Thyroid gland (tissue), 4 donors: ENCODE measurements around the gene CMC4. TPM values are rescaled to one million over a fixed set of nuclear protein-coding genes. Genes with fewer than 3 reads are reported as not detected.

Experiments
- DNase-seq, 2 donors: peaks; one replicate each; pipeline ENCODE4 v3.0.0-alpha.2; 2019
- H3K27ac ChIP-seq, 3 donors: fragments of 200-600 bp; sonication (generic); 1 replicate in 2 of 3; 2 replicates in 1 of 3; pipeline ENCODE4 v1.5.1; 2016 to 2019; ENCODE audit warnings: mild to moderate bottlenecking in 1 of 3, moderate library complexity in 1 of 3
- H3K27me3 ChIP-seq: fragments of 200-600 bp; sonication (generic); one replicate; pipeline ENCODE4 v1.5.1; 2019
- H3K36me3 ChIP-seq, 2 donors: fragments of 200-600 bp; sonication (generic); one replicate each; pipeline ENCODE4 v1.5.1; 2016 to 2019
- H3K4me1 ChIP-seq, 2 donors: fragments of 200-600 bp; sonication (generic); one replicate each; pipeline ENCODE4 v1.5.1; 2017 to 2019
- H3K4me3 ChIP-seq, 3 donors: fragments of 200-600 bp; sonication (generic); replicated peaks in 1 of 3; 1 replicate in 2 of 3; 2 replicates in 1 of 3; pipeline ENCODE4 v1.5.1; 2016; ENCODE audit warnings: mild to moderate bottlenecking in 1 of 3
- H3K9me3 ChIP-seq: fragments of 200-600 bp; sonication (generic); one replicate; pipeline ENCODE4 v1.5.1; 2017
- CTCF ChIP-seq, 6 experiments: fragments of 200-600 bp in 3 of 6; fragments of 450-650 bp in 3 of 6; sonication (generic) in 3 of 6; IDR thresholded peaks; one replicate each; pipeline ENCODE4 v1.5.1; 2016 to 2019; ENCODE audit warnings: antibody characterized with exemption in 6 of 6, mild to moderate bottlenecking in 2 of 6, inconsistent platforms in 1 of 6, moderate library complexity in 1 of 6
- POLR2A ChIP-seq, 2 donors: fragments of 450-650 bp; IDR thresholded peaks; one replicate each; pipeline ENCODE4 v1.6.1; 2017; ENCODE audit warnings: antibody characterized with exemption in 2 of 2, mild to moderate bottlenecking in 2 of 2, moderate library complexity in 1 of 2
- WGBS, 2 donors: methylation state at CpG; one replicate each; pipeline ENCODE4 v1.1.5; 2017; 5-methylcytosine and 5-hydroxymethylcytosine counted together
- intact Hi-C: fragments of 100-400 bp; cut with DNase I; formaldehyde crosslinking; loops from one replicate; pipeline ENCODE4 v1.15.1; 2023
- total RNA-seq, 4 donors: library from RNA; depleted of rRNA; stranded (reverse); fragments of >200 nt; gene quantifications; one replicate each; pipeline ENCODE4 v1.2.3, GENCODE V29; 2016

The CMC4 gene
- total RNA-seq, 4 donors from 2014 or later: 10.5 to 29.5 (median 21.8) TPM

GRCh38 chrX:155071694-155072280 lies 851 bp upstream of the CMC4 start:
- WGBS, 2 donors: 1 to 3% methylated on average over 8 to 14 of the region's 25 CpGs
- DNase-seq: peak; percentile 8 to 36

GRCh38 chrX:155070663-155070974 lies 317 bp downstream of the CMC4 start:
- Histone ChIP-seq H3K36me3 (no peaks in the 10 kb centered on the region), H3K4me1 (no peaks in the 10 kb centered on the region), H3K27me3 (no peaks in the 10 kb centered on the region), H3K9me3 (no peaks in the 10 kb centered on the region), H3K4me3 (peak overlapping the region in 2 of 3 donors; percentile 44 to 68), H3K27ac (peak overlapping the region; percentile 59 to 81 (median 78))
- 0 to 1% methylated on average over 15 to 16 of the region's 16 CpGs for WGBS, 2 donors
- no peak for DNase-seq
- no peak for TF ChIP-seq CTCF (IDR thresholded peaks at IDR 0.05)
- TF ChIP-seq POLR2A (IDR thresholded peaks at IDR 0.05): no peak
- intact Hi-C loops: no loop called here

More at GRCh38 chrX:155071694-155072280, 851 bp upstream of the CMC4 start:
- Histone ChIP-seq H3K9me3 (no peaks in the 10 kb centered on the region), H3K27ac (peak overlapping the region in 2 of 3 donors; percentile 35 to 42), H3K36me3 (no peaks in the 10 kb centered on the region), H3K4me3 (peak overlapping the region in 2 of 3 donors; percentile 41 to 54), H3K27me3 (no peaks in the 10 kb centered on the region), H3K4me1 (no peaks in the 10 kb centered on the region)
- intact Hi-C loops: no loop called here
- TF ChIP-seq POLR2A (IDR thresholded peaks at IDR 0.05): no peak
- TF ChIP-seq CTCF (IDR thresholded peaks at IDR 0.05): no peak

DNA sequence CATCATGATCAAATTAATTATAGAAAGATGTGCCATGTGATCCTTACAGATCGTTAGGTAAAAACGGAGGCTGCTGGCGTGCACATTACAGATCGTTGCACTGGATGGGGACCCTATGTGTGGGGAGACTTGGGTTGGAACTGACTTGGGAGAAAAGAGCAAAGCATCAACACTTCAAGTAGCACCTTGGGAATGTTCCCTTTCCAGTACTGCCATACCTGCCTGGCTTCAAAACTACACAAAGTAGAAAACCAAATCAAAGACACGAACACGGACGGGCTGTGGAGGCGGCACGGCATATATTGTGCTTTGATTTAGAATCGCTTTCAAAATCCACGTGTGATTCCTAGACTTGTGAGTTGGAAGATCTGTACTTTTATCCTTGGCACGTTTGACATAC lies 898 bp downstream of the CMC4 start:
- no peak for TF ChIP-seq POLR2A (IDR thresholded peaks at IDR 0.05)
- no peak for TF ChIP-seq CTCF (IDR thresholded peaks at IDR 0.05)
- Histone ChIP-seq H3K27ac (no peak overlapping the region), H3K4me1 (no peaks in the 10 kb centered on the region), H3K27me3 (no peaks in the 10 kb centered on the region), H3K9me3 (no peaks in the 10 kb centered on the region), H3K4me3 (peak overlapping the region in 2 of 3 donors; percentile 44 to 68), H3K36me3 (no peaks in the 10 kb centered on the region)
- no peak for DNase-seq
- 5 to 8% methylated on average over 11 to 12 of the region's 12 CpGs for WGBS, 2 donors
- intact Hi-C loops: no loop called here

GRCh38 chrX:155069414-155069813 lies 1.5 kb downstream of the CMC4 start:
- intact Hi-C loops: no loop called here
- 95 to 96% methylated on average over 1 of the region's 1 CpG for WGBS, 2 donors
- Histone ChIP-seq H3K4me3 (no peak overlapping the region), H3K27ac (no peak overlapping the region), H3K36me3 (no peaks in the 10 kb centered on the region), H3K4me1 (no peaks in the 10 kb centered on the region), H3K9me3 (no peaks in the 10 kb centered on the region), H3K27me3 (no peaks in the 10 kb centered on the region)
- TF ChIP-seq POLR2A (IDR thresholded peaks at IDR 0.05) (no peak), CTCF (IDR thresholded peaks at IDR 0.05) (no peak)
- no peak for DNase-seq

GRCh38 chrX:155068165-155068564 lies 2.8 kb downstream of the CMC4 start:
- no peaks in the 10 kb centered on the region for H3K4me1 ChIP-seq
- intact Hi-C loops: no loop called here
- TF ChIP-seq CTCF (IDR thresholded peaks at IDR 0.05): no peak
- TF ChIP-seq POLR2A (IDR thresholded peaks at IDR 0.05): no peak

More at GRCh38 chrX:155068165-155068564, 2.8 kb downstream of the CMC4 start:
- Histone ChIP-seq H3K27ac (no peak overlapping the region), H3K4me3 (no peak overlapping the region), H3K27me3 (no peaks in the 10 kb centered on the region), H3K36me3 (no peaks in the 10 kb centered on the region), H3K9me3 (no peaks in the 10 kb centered on the region)
- no peak for DNase-seq
- WGBS, 2 donors: 92 to 100% methylated on average over 1 of the region's 1 CpG
